B cell (primary cell): Measurements from ENCODE around the gene DYTN.

ENCODE experiments used
- EZH2 ChIP-seq: IDR thresholded peaks from 2 replicates; pipeline ENCODE4 v1.6.1; 2012; ENCODE audit warnings: borderline replicate concordance, low read depth, mild to moderate bottlenecking, moderate library complexity, low read length; ENCODE audit not compliant: insufficient read depth, poor library complexity, severe bottlenecking
- TF ChIP-seq, protein P1 (sequence below): fragments of 200-600 bp; IDR thresholded peaks from one replicate; pipeline ENCODE4 v1.8.0; 2022; ENCODE audit warnings: antibody characterized with exemption, mild to moderate bottlenecking

DNA sequence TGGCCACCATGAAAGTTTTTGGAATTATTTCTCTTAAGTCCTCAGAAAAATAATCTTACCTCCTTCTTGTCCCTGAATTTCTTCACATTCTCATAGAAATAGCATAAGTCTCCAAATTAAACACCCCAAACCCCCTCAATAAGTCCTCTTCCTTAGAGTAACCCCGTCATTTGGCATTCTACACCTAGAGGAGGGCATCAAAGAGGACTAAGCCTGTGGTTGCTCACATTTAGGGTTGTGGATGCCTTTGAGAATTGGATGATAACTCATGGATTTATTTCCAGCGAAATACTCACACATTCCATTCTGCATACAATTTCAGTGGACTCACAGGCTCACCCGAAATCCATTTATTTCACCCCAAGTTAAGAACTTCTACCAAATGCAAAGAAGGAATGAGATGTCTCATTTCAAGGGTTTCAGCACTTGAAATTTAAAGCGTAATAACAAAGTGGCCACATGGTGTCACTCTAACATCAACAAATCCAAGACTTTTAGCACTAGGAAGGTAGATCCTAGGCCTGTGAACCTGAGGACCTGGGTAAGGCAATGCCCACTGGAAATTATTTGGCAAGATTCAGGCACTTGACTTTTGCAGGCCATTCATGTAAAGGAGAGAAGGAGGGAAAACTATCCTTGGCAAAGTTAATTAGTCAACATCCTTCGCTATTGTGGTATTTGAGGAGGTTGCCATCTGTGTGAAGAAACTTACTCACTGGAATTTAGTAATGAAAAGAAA lies 24.6 kb downstream of the DYTN start:
- TF ChIP-seq, protein P1, sequence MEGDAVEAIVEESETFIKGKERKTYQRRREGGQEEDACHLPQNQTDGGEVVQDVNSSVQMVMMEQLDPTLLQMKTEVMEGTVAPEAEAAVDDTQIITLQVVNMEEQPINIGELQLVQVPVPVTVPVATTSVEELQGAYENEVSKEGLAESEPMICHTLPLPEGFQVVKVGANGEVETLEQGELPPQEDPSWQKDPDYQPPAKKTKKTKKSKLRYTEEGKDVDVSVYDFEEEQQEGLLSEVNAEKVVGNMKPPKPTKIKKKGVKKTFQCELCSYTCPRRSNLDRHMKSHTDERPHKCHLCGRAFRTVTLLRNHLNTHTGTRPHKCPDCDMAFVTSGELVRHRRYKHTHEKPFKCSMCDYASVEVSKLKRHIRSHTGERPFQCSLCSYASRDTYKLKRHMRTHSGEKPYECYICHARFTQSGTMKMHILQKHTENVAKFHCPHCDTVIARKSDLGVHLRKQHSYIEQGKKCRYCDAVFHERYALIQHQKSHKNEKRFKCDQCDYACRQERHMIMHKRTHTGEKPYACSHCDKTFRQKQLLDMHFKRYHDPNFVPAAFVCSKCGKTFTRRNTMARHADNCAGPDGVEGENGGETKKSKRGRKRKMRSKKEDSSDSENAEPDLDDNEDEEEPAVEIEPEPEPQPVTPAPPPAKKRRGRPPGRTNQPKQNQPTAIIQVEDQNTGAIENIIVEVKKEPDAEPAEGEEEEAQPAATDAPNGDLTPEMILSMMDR, result peak; percentile 80
- no peak for TF ChIP-seq EZH2
